Loucy (cell line): Measurements from ENCODE around the gene JARID2.

Source experiments
- H2AFZ ChIP-seq: fragments of 200-600 bp; sonication (generic); 2 replicates; pipeline ENCODE4 v1.6.0; 2016; ENCODE audit warnings: antibody characterized with exemption, mild to moderate bottlenecking, low read length, moderate library complexity
- H3F3A ChIP-seq: fragments of 200-600 bp; 2 replicates; pipeline ENCODE4 v1.6.0; 2016; ENCODE audit warnings: antibody characterized with exemption, low read depth, mild to moderate bottlenecking
- H3K27me3 ChIP-seq: fragments of 200-600 bp; sonication (generic); 2 replicates; pipeline ENCODE4 v1.6.1; 2014; ENCODE audit warnings: low read length, mild to moderate bottlenecking; ENCODE audit not compliant: insufficient read depth, poor library complexity, severe bottlenecking
- H3K36me3 ChIP-seq: fragments of 200-600 bp; sonication (generic); 2 replicates; pipeline ENCODE4 v1.6.1; 2016; ENCODE audit warnings: low read length; ENCODE audit not compliant: insufficient read depth
- H3K4me1 ChIP-seq: fragments of 200-600 bp; sonication (generic); 2 replicates; pipeline ENCODE4 v1.5.1; 2014; ENCODE audit warnings: low read length, mild to moderate bottlenecking; ENCODE audit not compliant: insufficient read depth, poor library complexity, severe bottlenecking
- H3K4me2 ChIP-seq: fragments of 200-600 bp; sonication (generic); 2 replicates; pipeline ENCODE4 v1.6.0; 2014; ENCODE audit warnings: antibody characterized with exemption, low read length, low read depth, mild to moderate bottlenecking; ENCODE audit not compliant: poor library complexity, severe bottlenecking
- H3K4me3 ChIP-seq: fragments of 200-600 bp; sonication (generic); 2 replicates; pipeline ENCODE4 v1.5.1; 2014; ENCODE audit warnings: low read length, mild to moderate bottlenecking, mixed read lengths; ENCODE audit not compliant: poor library complexity, severe bottlenecking
- H3K79me2 ChIP-seq: fragments of 200-600 bp; sonication (generic); 2 replicates; pipeline ENCODE4 v1.6.1; 2014; ENCODE audit warnings: low read length; ENCODE audit not compliant: insufficient read depth
- H3K9ac ChIP-seq: fragments of 200-600 bp; sonication (generic); 2 replicates; pipeline ENCODE4 v1.6.0; 2014; ENCODE audit warnings: mild to moderate bottlenecking, low read depth, low read length, moderate library complexity; ENCODE audit not compliant: poor library complexity, severe bottlenecking
- H3K9me2 ChIP-seq: fragments of 200-600 bp; sonication (generic); replicated peaks from 2 replicates; pipeline ENCODE4 v1.6.1; 2016; ENCODE audit warnings: low read depth, low read length, mixed read lengths
- H3K9me3 ChIP-seq: fragments of 200-600 bp; sonication (generic); 2 replicates; pipeline ENCODE4 v1.6.1; 2014; ENCODE audit warnings: mild to moderate bottlenecking, antibody characterized with exemption, low read length, low read depth; ENCODE audit not compliant: insufficient read depth
- H4K20me1 ChIP-seq: fragments of 200-600 bp; sonication (generic); 2 replicates; pipeline ENCODE4 v1.6.0; 2014; ENCODE audit warnings: antibody characterized with exemption, low read length, mild to moderate bottlenecking; ENCODE audit not compliant: insufficient read depth, poor library complexity, severe bottlenecking
- CTCF ChIP-seq: fragments of 200-600 bp; sonication (generic); conservative IDR thresholded peaks from 2 replicates; pipeline ENCODE4 v1.5.1; 2014; ENCODE audit warnings: mild to moderate bottlenecking, antibody characterized with exemption, low read length
- EZH2phosphoT487 ChIP-seq: fragments of 200-600 bp; IDR thresholded peaks from 2 replicates; pipeline ENCODE4 v1.6.1; 2018; ENCODE audit warnings: antibody characterized with exemption, mild to moderate bottlenecking, moderate library complexity, borderline replicate concordance

JARID2 gene

DNA sequence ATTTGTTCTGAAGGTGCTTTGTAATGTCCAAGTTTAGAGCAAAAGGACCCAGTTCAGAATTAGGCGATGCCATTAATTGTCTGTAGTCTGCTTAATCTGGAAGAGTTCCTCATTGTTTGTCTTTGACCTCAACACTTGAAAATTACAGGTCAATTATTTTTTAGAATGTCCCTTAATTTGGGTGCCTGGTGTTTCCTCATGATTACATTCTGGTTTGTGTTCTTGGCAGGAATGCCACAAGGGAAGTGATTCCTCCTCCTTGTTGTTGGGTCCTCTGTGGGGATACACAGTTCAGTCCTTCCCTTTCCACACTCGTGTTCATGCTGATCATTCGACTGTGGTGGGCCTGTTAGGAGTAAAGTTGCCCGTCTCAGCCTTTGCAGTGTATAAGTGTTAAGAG lies 207.3 kb downstream of the JARID2 start:
- Histone ChIP-seq H3K4me2 (peak overlapping the region; percentile 69), H3K36me3 (peaks cover 75% of the 10 kb centered on the region), H3K4me3 (no peak overlapping the region), H3K9me2 (no peaks in the 10 kb centered on the region), H3K9ac (no peak overlapping the region), H3K9me3 (no peaks in the 10 kb centered on the region), H3K79me2 (peaks cover 100% of the 10 kb centered on the region), H4K20me1 (peaks cover 97% of the 10 kb centered on the region), H3F3A (peaks cover 6% of the 10 kb centered on the region; the same call in 1 of the 2 replicates), H2AFZ (no peak overlapping the region), H3K4me1 (peaks cover 32% of the 10 kb centered on the region), H3K27me3 (no peaks in the 10 kb centered on the region)
- TF ChIP-seq EZH2phosphoT487 (no peak), CTCF (no peak)

DNA sequence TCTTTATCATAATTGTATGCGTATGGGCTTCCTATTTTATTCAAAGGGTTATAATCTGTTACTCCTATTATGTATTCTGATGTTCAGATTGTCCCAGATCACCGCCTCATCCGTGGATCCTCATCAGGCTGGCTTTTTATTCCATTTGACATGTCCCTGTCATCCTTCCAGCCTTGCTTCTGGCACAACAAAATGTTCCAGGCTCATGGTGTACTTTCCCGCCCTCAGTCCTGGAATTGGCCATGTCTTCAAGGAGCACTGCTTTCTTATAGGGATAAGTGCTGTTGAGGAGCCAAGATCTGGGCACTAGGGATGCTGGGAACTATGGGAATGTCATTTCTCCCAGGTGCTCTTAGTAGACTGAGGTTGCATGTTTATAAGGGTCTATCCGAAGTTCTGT lies 207.8 kb downstream of the JARID2 start:
- H3K79me2 ChIP-seq, result peaks cover 100% of the 10 kb centered on the region
- H3K4me3 ChIP-seq, result no peak overlapping the region
- no peaks in the 10 kb centered on the region for H3K27me3 ChIP-seq
- peaks cover 97% of the 10 kb centered on the region for H4K20me1 ChIP-seq
- H3K9me3 ChIP-seq, result no peaks in the 10 kb centered on the region
- peaks cover 27% of the 10 kb centered on the region for H3K4me1 ChIP-seq
- no peaks in the 10 kb centered on the region for H3K9me2 ChIP-seq
- TF ChIP-seq CTCF (no peak), EZH2phosphoT487 (no peak)
- peaks cover 79% of the 10 kb centered on the region for H3K36me3 ChIP-seq
- peaks cover 6% of the 10 kb centered on the region; the same call in 1 of the 2 replicates for H3F3A ChIP-seq
- H2AFZ ChIP-seq, result no peak overlapping the region
- H3K4me2 ChIP-seq, result no peak overlapping the region
- no peak overlapping the region for H3K9ac ChIP-seq

- no peaks in the 10 kb centered on the region for H3K27me3 ChIP-seq
- H3K9ac ChIP-seq, result no peak overlapping the region
- no peak overlapping the region for H2AFZ ChIP-seq
- no peaks in the 10 kb centered on the region for H3K9me3 ChIP-seq
- no peaks in the 10 kb centered on the region for H3K9me2 ChIP-seq
- no peak for TF ChIP-seq EZH2phosphoT487
- no peak for TF ChIP-seq CTCF
- peaks cover 6% of the 10 kb centered on the region; the same call in 1 of the 2 replicates for H3F3A ChIP-seq
- H3K79me2 ChIP-seq, result peaks cover 100% of the 10 kb centered on the region
- peaks cover 99% of the 10 kb centered on the region for H4K20me1 ChIP-seq
- peaks cover 14% of the 10 kb centered on the region for H3K4me1 ChIP-seq
- peaks cover 97% of the 10 kb centered on the region for H3K36me3 ChIP-seq
- H3K4me3 ChIP-seq, result no peak overlapping the region
- no peak overlapping the region for H3K4me2 ChIP-seq
Observed at GRCh38 chr6:15456422-15456821, 210.6 kb downstream of the JARID2 start.
